Activated CD4-positive, alpha-beta memory T cell treated with anti-CD3 and anti-CD28 coated beads for 36 hours (primary cell): Measurements from ENCODE around the gene UQCC2. TPM values are rescaled to one million over a fixed set of nuclear protein-coding genes. Genes with fewer than 3 reads are reported as not detected.
A peak's percentile ranks its signal among the peaks of the same experiment; 100 is the strongest.

Experiments used
- CTCF ChIA-PET: fragments of 350-600 bp; sonication (Branson Sonifier 250); formaldehyde crosslinking; loops from one replicate; lab custom pipeline; 2021; ENCODE audit warnings: antibody characterized with exemption, inconsistent platforms; lab: Charles Lee
- POLR2A ChIA-PET: fragments of 350-600 bp; sonication (Branson Sonifier 250); formaldehyde crosslinking; loops from one replicate; lab custom pipeline; 2021; ENCODE audit warnings: antibody characterized with exemption; lab: Charles Lee
- DNase-seq: peaks from one replicate; pipeline ENCODE4 v3.0.0-alpha.2; 2020
- H3K27ac Mint-ChIP-seq: one replicate; pipeline ENCODE4 v1.8.0; 2021; ENCODE audit warnings: mixed read lengths
- H3K27me3 Mint-ChIP-seq: one replicate; pipeline ENCODE4 v1.8.0; 2021; ENCODE audit warnings: mixed read lengths
- H3K36me3 Mint-ChIP-seq: one replicate; pipeline ENCODE4 v1.8.0; 2021; ENCODE audit warnings: mixed read lengths
- H3K4me1 Mint-ChIP-seq: one replicate; pipeline ENCODE4 v1.8.0; 2021; ENCODE audit warnings: low read depth, mixed read lengths
- H3K4me3 Mint-ChIP-seq: one replicate; pipeline ENCODE4 v1.8.0; 2021; ENCODE audit warnings: mild to moderate bottlenecking, mixed read lengths
- H3K9me3 Mint-ChIP-seq: one replicate; pipeline ENCODE4 v1.8.0; 2021; ENCODE audit warnings: mixed read lengths
- intact Hi-C: fragments of 100-400 bp; cut with micrococcal nuclease; formaldehyde crosslinking; loops from one replicate; pipeline ENCODE4 v1.15.1; 2023
- total RNA-seq, 2 experiments: library from RNA; stranded (reverse); gene quantifications; one replicate each; pipeline ENCODE4 v1.2.3, GENCODE V29; 2021

UQCC2 gene
- 100 to 1,000 TPM; 157 to 160 TPM for total RNA-seq

DNA sequence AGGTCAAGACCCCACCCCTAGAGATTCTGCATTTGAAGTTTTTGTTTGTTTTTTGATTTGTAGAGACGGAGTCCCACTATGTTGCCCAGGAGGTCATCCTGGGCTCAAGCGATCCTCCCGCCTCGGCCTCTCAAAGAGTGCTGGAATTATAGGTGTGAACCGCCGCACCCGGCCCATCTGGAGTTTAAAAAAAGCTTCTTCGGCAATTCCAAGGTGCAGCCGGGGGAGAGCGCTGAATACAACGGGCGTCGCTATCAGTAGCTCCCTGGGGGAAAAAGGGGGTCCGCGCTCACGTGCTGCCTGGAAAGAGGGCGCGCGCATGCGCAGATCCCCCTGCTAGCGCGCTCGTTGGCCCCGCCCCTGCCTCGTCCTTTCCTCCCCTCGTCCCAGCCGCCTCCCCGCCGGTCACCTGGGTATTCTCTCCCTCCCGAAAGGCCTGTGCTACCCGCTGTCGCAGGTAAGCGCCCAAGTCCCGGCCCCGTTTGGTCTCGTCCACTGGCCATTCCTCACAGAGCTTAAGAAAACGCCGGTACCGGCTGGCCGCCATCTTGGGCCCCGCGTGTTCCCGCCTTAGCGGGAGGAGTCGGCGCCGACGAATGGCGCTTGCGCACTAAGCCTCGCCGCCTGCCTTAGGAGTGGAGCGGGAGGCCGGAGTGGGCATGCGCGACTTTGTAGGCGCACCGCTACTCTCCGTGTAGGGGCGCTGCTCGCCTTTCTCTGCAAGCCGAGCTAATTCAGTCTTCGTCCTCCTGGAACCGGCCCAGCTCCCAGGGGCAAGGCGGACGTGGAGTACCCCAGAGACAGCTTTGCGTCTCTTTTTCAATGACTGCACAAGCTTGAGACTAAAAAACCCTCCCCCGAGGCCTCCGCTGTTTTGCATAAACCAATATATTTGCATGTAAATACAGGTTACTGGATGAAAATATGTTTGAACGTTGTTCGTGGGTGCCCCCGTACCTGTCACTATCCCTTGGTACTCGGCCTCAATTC lies at the start of gene UQCC2:
Gene UQCC2, minus strand, starts transcription at position 561 of the 990 bp plus-strand sequence. Its CDS starts 14 bp downstream, at position 547.
- peaks cover 30% of the 10 kb centered on the region for H3K36me3 Mint-ChIP-seq
- CTCF ChIA-PET, result interaction anchor here (0.5 to 2.5 kb wide), 38 partner anchors 9 to 1301 kb away, joined by 3 to 37 read pairs (median 4); partner anchors contain the start of genes BAK1, IP6K3 and ZBTB9
- DNase-seq, result peak; percentile 98
- no peaks in the 10 kb centered on the region for H3K9me3 Mint-ChIP-seq
- intact Hi-C loops, result loop anchor here (2.0 kb wide), 1 partner anchor 77 kb away; the partner anchor contains the start of gene LEMD2
- H3K4me3 Mint-ChIP-seq, result peak within 1 kb of the TSS; percentile 96
- peak within 1 kb of the TSS; percentile 94 for H3K27ac Mint-ChIP-seq
- H3K4me1 Mint-ChIP-seq, result peaks cover 26% of the 10 kb centered on the region
- POLR2A ChIA-PET, result interaction anchor here (0.6 to 1.9 kb wide), 13 partner anchors 9 to 257 kb away, joined by 3 to 16 read pairs (median 5); partner anchors contain the start of genes ITPR3 and ZBTB9
- H3K27me3 Mint-ChIP-seq, result no peaks in the 10 kb centered on the region

DNA sequence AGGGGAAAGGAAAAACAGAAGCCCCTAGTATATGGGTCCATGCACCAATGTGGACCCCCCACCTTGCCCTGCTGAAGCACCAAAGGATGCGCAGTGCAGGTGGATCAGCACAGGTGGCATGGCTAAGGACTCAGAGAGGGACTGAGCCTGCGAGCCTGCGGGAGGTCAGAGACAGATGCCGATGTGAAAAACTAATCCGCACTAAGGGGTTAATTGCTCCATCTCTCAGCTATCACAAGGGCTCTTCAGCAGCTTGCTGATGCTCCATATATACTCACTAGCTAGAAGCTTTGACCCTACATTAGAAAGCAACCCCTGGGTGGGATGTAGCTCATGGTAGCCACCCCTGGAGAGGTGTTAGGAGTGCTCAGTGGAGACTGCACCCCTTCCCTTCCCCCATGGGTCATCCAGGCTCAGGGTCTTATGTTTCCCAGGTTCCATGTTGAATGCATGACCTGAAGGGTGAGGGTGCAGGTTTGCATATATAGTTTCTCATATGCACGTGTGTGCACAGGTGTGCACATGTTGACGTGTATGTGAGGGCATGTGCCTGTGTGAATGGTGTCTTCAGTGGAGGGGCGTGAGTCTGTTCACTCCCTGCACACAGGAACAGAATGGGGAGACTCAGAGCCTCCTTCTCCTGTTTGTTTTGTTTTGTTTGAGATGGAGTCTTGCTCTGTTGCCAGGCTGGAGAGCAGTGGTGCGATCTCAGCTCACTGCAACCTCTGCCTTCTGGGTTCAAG lies 48.6 kb upstream of the UQCC2 start:
- intact Hi-C loops, result no loop called here
- ChIA-PET CTCF (interaction anchor here (0.6 to 3.2 kb wide), 7 partner anchors 8 to 294 kb away, joined by 3 to 15 read pairs (median 3); no protein-coding TSS in a partner anchor), POLR2A (no interaction called here)
- H3K9me3 Mint-ChIP-seq, result no peaks in the 10 kb centered on the region
- peaks cover 2% of the 10 kb centered on the region for H3K27me3 Mint-ChIP-seq
- H3K36me3 Mint-ChIP-seq, result no peaks in the 10 kb centered on the region
- H3K4me3 Mint-ChIP-seq, result no peak overlapping the region
- no peak for DNase-seq
- H3K27ac Mint-ChIP-seq, result no peak overlapping the region
- no peaks in the 10 kb centered on the region for H3K4me1 Mint-ChIP-seq

DNA sequence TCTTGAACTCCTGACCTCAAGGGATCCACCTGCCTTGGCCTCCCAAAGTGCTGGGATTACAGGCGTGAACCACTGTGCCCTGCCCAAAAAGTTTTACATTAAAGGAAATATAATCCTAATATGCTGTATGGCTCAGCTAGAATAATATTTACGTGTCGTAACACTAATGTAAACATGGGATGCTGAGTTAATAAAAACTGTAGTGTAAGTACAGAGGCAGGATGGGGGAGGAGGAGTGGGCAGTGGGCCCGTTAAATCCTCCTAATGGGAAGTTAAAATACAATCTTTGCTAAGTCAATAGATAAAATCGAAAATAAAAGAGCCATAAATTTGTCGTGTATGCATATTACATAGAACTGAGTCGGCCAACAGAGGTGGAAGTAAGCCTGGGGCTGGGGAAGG lies 47.3 kb upstream of the UQCC2 start:
- no peak for DNase-seq
- H3K36me3 Mint-ChIP-seq, result no peaks in the 10 kb centered on the region
- no peak overlapping the region for H3K27ac Mint-ChIP-seq
- no peak overlapping the region for H3K4me3 Mint-ChIP-seq
- CTCF ChIA-PET, result interaction anchor here (1.2 to 3.2 kb wide), 2 partner anchors 13 kb away, joined by 3 to 15 read pairs; no protein-coding TSS in a partner anchor
- H3K9me3 Mint-ChIP-seq, result no peaks in the 10 kb centered on the region
- H3K4me1 Mint-ChIP-seq, result no peaks in the 10 kb centered on the region
- H3K27me3 Mint-ChIP-seq, result no peaks in the 10 kb centered on the region
- intact Hi-C loops, result no loop called here
- POLR2A ChIA-PET, result no interaction called here

DNA sequence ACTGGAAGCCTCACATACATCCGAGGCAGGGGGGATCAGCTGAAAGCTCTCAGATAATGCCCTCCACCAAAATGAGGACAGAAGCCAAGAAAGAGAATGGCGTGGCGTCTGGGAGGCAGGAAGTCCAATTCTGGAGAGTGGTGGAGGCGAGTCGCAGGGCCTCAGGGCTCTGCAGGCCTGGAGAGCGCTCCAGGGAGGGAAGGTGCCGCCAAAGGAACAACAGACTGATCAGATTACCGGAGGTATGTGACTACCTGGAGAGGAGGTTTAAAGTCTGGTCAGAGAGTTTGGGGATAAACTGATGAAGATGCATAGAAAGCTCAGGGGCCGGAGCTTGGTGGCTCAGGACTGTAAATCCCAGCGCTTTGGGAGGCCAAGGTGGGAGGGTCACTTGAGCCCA lies 46.4 kb upstream of the UQCC2 start:
- Mint-ChIP-seq H3K4me3 (no peak overlapping the region), H3K27me3 (no peaks in the 10 kb centered on the region), H3K9me3 (no peaks in the 10 kb centered on the region), H3K36me3 (no peaks in the 10 kb centered on the region), H3K4me1 (no peaks in the 10 kb centered on the region), H3K27ac (no peak overlapping the region)
- no peak for DNase-seq
- POLR2A ChIA-PET, result no interaction called here
- CTCF ChIA-PET, result interaction anchor here (3.2 kb wide), 1 partner anchor 14 kb away, joined by 15 read pairs; no protein-coding TSS in a partner anchor
- intact Hi-C loops, result no loop called here

DNA sequence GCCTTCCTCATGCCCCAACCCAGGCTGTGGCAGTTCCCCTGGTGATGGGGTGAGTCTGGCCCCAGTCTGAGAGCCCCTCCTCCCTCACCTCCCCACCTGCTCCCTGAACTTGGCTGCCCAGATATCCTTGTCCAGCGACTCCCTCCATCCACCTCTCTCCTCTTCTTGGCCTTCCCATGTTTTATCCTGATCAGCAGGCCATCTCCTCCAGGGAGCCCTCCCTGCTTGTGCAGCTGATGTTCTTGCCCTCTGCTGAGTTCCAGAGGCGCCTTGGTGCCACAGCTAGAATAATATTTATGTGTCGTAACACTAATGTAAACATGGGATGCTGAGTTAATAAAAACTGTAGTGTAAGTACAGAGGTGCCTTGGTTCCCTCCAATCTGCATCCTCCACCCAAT lies 45.6 kb upstream of the UQCC2 start:
- no peaks in the 10 kb centered on the region for H3K4me1 Mint-ChIP-seq
- ChIA-PET CTCF (interaction anchor here (3.2 kb wide), 1 partner anchor 14 kb away, joined by 15 read pairs; no protein-coding TSS in a partner anchor), POLR2A (no interaction called here)
- intact Hi-C loops, result no loop called here
- no peak for DNase-seq
- no peaks in the 10 kb centered on the region for H3K36me3 Mint-ChIP-seq
- H3K9me3 Mint-ChIP-seq, result no peaks in the 10 kb centered on the region
- H3K4me3 Mint-ChIP-seq, result no peak overlapping the region
- no peak overlapping the region for H3K27ac Mint-ChIP-seq
- no peaks in the 10 kb centered on the region for H3K27me3 Mint-ChIP-seq

DNA sequence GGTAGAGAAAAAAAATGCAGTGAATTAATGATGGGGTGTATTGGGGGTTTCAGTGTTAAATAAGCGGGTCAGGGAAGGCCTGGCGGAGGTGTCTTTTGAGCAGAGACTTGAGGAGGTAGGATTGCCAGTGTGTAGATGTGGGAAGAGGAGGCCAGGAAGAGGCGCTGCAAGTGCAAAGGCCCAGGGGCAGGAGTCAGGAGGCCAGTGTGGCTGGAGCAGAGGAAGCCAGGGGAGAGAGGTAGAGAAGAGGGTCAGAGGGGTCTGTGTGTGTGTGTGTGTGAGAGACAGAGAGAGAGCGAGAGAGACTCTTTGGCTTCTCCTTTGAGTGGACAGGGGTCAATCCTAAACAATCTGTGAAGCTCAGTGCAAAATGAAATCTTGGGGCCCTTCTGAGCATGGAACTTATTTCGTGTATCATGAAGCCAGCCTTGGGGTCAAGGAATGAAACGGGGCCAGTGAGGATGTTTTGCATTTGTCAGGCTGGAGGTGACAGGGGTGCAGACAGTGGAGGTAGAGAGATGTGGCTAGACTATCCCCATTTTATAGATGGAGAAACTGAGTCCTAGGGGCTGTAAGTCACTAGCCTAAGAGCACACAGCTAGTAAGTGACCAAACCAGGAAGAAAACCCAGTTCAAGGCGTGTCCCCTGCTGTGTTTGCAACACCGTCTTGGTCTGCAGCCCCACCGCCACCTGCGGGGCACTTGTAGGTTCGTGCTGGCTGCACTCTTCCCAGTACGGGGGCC lies 44.9 kb upstream of the UQCC2 start:
- H3K9me3 Mint-ChIP-seq, result no peaks in the 10 kb centered on the region
- ChIA-PET POLR2A (no interaction called here), CTCF (no interaction called here)
- intact Hi-C loops, result no loop called here
- no peak for DNase-seq
- no peak overlapping the region for H3K4me3 Mint-ChIP-seq
- no peaks in the 10 kb centered on the region for H3K36me3 Mint-ChIP-seq
- H3K27me3 Mint-ChIP-seq, result no peaks in the 10 kb centered on the region
- H3K27ac Mint-ChIP-seq, result no peak overlapping the region
- H3K4me1 Mint-ChIP-seq, result no peaks in the 10 kb centered on the region

DNA sequence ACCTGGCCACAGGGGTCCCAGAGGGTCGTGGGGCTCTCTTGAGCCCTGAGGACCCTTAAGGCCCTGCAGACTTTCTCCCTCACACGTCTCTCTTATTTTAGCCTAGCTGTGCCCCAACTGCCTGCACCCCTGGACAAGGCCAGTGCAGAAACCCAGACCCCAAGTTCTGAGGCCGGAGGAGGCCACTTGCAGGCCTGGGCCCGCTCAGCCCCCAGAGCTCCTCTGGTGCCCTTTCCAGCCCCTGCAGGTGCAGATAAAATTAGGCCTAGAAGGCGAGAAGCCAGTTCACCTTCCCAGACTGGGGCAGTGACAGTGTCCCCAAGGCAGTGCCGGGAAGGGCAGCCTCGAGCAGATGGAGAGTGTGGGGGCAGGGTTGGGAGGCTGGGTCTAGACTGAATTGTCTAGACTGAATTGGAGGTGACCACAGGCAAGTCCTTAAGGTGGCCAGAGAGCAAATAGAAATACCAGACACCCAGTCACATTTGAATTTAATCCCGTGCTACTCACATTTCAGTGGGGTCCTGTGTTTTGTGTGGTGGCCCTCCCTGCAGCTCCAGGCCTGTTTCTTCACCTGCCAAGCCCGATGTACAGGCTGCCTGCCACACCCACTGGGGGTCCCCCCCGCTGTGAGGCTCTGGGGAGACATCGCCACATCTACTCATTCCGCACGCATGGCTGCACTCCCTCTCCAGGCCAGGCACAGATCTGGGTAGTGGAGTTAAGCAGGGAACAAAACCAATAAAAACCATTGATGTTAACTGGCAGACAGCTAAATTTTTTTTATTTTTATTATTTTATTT lies 43.8 kb upstream of the UQCC2 start:
- ChIA-PET POLR2A (no interaction called here), CTCF (no interaction called here)
- no peaks in the 10 kb centered on the region for H3K27me3 Mint-ChIP-seq
- H3K27ac Mint-ChIP-seq, result no peak overlapping the region
- DNase-seq, result no peak
- no peak overlapping the region for H3K4me3 Mint-ChIP-seq
- H3K36me3 Mint-ChIP-seq, result no peaks in the 10 kb centered on the region
- no peaks in the 10 kb centered on the region for H3K4me1 Mint-ChIP-seq
- H3K9me3 Mint-ChIP-seq, result no peaks in the 10 kb centered on the region
- intact Hi-C loops, result no loop called here

DNA sequence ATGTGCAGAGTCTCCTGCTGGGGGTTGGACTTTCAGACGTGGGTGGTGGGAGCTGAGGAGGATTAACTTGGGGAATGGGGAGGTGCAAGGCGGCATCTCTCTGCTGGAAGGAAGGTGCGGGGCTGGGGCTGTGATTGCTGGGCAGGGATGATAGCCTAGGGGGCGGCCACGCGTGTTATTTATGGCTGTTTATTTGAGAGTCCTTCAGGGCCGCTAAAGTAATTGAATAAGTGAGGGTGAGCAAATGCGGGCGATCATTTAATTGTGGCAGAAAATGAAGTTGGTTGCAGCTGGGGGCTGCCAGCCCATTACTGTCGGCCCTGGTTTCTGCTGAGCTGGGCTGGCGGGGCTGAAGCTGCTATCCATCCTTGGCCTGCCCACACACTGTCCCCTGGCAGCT lies 42.7 kb upstream of the UQCC2 start:
- no peak overlapping the region for H3K4me3 Mint-ChIP-seq
- no peaks in the 10 kb centered on the region for H3K36me3 Mint-ChIP-seq
- no peaks in the 10 kb centered on the region for H3K27me3 Mint-ChIP-seq
- no peaks in the 10 kb centered on the region for H3K4me1 Mint-ChIP-seq
- no peak for DNase-seq
- ChIA-PET POLR2A (no interaction called here), CTCF (interaction anchor here (1.2 kb wide), 1 partner anchor 15 kb away, joined by 3 read pairs; no protein-coding TSS in a partner anchor)
- no peak overlapping the region for H3K27ac Mint-ChIP-seq
- no peaks in the 10 kb centered on the region for H3K9me3 Mint-ChIP-seq
- intact Hi-C loops, result no loop called here

DNA sequence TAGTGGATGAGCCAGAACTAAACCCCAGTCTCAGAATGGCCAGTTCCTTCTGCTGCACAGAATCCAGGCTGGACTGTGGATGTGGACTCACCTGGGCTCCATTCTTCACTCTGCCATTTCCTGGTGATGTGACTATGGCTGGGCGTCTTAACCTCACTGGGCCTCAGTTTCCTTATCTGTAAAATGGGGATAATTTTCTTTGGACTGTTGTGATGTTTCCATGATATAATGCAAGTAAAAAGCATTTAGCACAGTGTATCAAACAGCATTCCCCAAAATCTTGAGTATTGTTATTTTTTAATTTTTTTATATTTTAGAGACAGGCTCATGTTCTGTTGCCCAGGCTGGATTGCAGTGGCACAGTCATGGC lies 41.1 kb upstream of the UQCC2 start:
- Mint-ChIP-seq H3K4me1 (no peaks in the 10 kb centered on the region), H3K9me3 (no peaks in the 10 kb centered on the region), H3K27ac (no peak overlapping the region), H3K4me3 (no peak overlapping the region), H3K36me3 (no peaks in the 10 kb centered on the region), H3K27me3 (no peaks in the 10 kb centered on the region)
- CTCF ChIA-PET, result no interaction called here
- POLR2A ChIA-PET, result no interaction called here
- no peak for DNase-seq
- intact Hi-C loops, result no loop called here

DNA sequence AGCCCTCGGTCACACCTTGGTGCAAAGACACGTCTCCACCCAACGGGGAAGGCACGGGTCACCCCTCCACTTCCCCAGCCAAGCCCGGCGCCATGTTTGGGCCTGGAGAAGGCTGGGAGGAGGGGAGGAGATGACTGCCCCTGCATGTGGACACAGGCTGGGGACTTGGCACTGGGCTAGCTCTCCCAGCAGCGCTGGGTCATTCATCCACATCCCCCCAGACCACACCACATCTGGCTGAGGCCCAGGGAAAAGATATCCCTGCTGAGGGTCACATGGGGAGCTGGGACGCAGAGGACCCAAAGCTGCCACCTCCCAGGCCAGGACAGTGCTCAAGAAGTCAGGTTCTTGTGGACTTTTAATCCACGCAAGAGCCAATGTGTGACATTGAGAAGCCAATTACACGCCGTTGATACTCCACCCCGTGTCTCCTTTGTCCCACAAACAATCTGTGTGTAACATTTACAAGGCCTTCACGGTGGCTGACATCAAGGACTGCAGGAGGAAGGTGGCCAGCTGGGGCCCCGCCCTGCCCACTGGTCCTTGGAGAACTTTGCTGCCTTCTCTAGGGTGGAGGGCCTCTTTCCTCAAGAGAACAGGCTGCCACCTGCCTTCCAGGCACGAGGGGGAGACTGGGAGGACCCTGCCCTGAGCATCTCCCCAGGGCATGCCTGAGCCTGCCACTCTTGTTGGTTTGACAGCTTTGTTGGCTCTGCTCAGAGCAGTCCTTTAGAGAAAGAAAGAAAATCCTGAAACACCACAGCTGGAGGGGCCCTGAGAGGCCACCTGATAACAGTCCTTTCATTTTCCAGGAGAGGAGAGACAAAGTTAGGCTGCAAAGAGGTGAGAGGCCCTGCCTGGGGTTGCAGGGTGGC lies 40.5 kb upstream of the UQCC2 start:
- Mint-ChIP-seq H3K4me3 (no peak overlapping the region), H3K4me1 (no peaks in the 10 kb centered on the region), H3K9me3 (no peaks in the 10 kb centered on the region), H3K27me3 (no peaks in the 10 kb centered on the region), H3K36me3 (no peaks in the 10 kb centered on the region), H3K27ac (no peak overlapping the region)
- POLR2A ChIA-PET, result no interaction called here
- CTCF ChIA-PET, result no interaction called here
- intact Hi-C loops, result no loop called here
- DNase-seq, result no peak
